NCI-H2196 treated with DMSO at 0.1 percent for 48 hours (cell line): ENCODE results near the gene SPECC1.
A peak's percentile ranks its signal among the peaks of the same experiment; 100 is the strongest.
"Not testable (repeated sequence)": the region's sequence is repeated elsewhere in the genome, so short reads cannot be mapped to it uniquely, and the experiment has no call there.

Experiments used
- DNase-seq: peaks from one replicate; lab custom pipeline; 2025; ENCODE audit not compliant: unreplicated experiment; lab: John Stamatoyannopoulos, UW

The SPECC1 gene

GRCh38 chr17:20009302-20010098 is at the start of gene SPECC1:
Gene SPECC1, plus strand, starts transcription at chr17:20009359. Its CDS starts 87,293 bp downstream, at chr17:20096652.
- peak; percentile 10 for DNase-seq

- not testable (repeated sequence) for DNase-seq
Observed at GRCh38 chr17:19962954-19963353, 46.2 kb upstream of the SPECC1 start.

GRCh38 chr17:19973156-19973555 is 36.0 kb upstream of the SPECC1 start:
- DNase-seq = no peak

- DNase-seq = no peak
Observed at GRCh38 chr17:19975601-19976000, 33.6 kb upstream of the SPECC1 start.

- peak; percentile 31 for DNase-seq
Observed at GRCh38 chr17:19977293-19978208, 31.6 kb upstream of the SPECC1 start, which contains the start of gene AKAP10. Gene AKAP10, minus strand, starts transcription at chr17:19977828. Its CDS starts 149 bp downstream, at chr17:19977679.

GRCh38 chr17:19978209-19978802 is 30.9 kb upstream of the SPECC1 start:
- DNase-seq = no peak

GRCh38 chr17:19978805-19979211 is 30.4 kb upstream of the SPECC1 start:
- DNase-seq = no peak

- no peak for DNase-seq
Observed at GRCh38 chr17:19979917-19980770, 29.0 kb upstream of the SPECC1 start.

GRCh38 chr17:19986941-19987861 is 22.0 kb upstream of the SPECC1 start:
- no peak for DNase-seq

- no peak for DNase-seq
Observed at GRCh38 chr17:19987897-19988296, 21.3 kb upstream of the SPECC1 start.

- DNase-seq = no peak
Observed at GRCh38 chr17:19991252-19991885, 17.8 kb upstream of the SPECC1 start.

GRCh38 chr17:19992803-19993713 is 16.1 kb upstream of the SPECC1 start:
- peak; percentile 46 for DNase-seq

- DNase-seq = no peak
Observed at GRCh38 chr17:19996086-19996485, 13.1 kb upstream of the SPECC1 start.

- DNase-seq = no peak
Observed at GRCh38 chr17:19996502-19996901, 12.7 kb upstream of the SPECC1 start.

- no peak for DNase-seq
Observed at GRCh38 chr17:20008242-20009051, 712 bp upstream of the SPECC1 start.

GRCh38 chr17:20009052-20009301 is 182 bp upstream of the SPECC1 start:
- no peak for DNase-seq

- peak; percentile 2 for DNase-seq
Observed at GRCh38 chr17:20010099-20010863, 1.1 kb downstream of the SPECC1 start.
